ENCODE results near the gene C19orf47.

- no peak for TF ChIP-seq POLR2A (IDR thresholded peaks at IDR 0.05; ENCODE audit: borderline replicate concordance, extremely low read depth, insufficient read depth, insufficient read length)
- TF ChIP-seq, protein P1, sequence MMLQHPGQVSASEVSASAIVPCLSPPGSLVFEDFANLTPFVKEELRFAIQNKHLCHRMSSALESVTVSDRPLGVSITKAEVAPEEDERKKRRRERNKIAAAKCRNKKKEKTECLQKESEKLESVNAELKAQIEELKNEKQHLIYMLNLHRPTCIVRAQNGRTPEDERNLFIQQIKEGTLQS (IDR thresholded peaks at IDR 0.05): no peak
- TF ChIP-seq POLR2AphosphoS5 (IDR thresholded peaks at IDR 0.05; ENCODE audit: low read depth, low read length): no peak
- TF ChIP-seq MAX (IDR thresholded peaks at IDR 0.05): no peak
- no peak for TF ChIP-seq SRF (IDR thresholded peaks at IDR 0.05; ENCODE audit: low read depth)
Measured at GRCh38 chr19:40344422-40344821, 3.8 kb downstream of the C19orf47 start.
